GM12873 (cell line): ENCODE data around the gene TRAF3IP1.

ENCODE experiments used
- TF ChIP-seq, protein P1 (sequence below): IDR thresholded peaks from 2 replicates; pipeline ENCODE4 v1.5.1; 2012; ENCODE audit warnings: low read depth, mild to moderate bottlenecking, moderate library complexity, low read length, control low read depth; ENCODE audit not compliant: insufficient read depth; ENCODE audit errors: missing control alignments

TRAF3IP1 gene

DNA sequence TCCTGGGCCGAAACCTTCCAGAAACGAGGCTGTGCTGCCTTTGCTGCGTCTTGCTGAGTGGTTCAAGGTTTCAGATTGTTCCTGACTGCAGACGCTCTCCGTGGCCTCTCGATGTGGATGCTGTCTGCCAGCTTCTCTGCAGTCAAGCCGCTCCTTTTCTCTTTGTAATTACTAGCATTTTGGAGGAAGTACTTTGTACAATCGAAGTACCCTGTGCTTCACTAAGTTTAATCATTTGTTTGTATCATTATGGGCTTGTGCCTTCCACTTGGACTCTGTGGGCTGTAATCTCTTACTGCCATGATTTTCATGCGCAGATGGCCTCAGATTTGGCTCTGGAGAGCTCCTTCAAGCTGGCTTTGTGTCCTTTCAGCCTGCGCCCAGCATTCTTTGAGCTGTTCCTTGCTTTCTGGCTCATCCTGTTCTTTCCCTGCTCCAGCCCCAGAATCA is 49.3 kb downstream of the TRAF3IP1 start:
- TF ChIP-seq, protein P1, sequence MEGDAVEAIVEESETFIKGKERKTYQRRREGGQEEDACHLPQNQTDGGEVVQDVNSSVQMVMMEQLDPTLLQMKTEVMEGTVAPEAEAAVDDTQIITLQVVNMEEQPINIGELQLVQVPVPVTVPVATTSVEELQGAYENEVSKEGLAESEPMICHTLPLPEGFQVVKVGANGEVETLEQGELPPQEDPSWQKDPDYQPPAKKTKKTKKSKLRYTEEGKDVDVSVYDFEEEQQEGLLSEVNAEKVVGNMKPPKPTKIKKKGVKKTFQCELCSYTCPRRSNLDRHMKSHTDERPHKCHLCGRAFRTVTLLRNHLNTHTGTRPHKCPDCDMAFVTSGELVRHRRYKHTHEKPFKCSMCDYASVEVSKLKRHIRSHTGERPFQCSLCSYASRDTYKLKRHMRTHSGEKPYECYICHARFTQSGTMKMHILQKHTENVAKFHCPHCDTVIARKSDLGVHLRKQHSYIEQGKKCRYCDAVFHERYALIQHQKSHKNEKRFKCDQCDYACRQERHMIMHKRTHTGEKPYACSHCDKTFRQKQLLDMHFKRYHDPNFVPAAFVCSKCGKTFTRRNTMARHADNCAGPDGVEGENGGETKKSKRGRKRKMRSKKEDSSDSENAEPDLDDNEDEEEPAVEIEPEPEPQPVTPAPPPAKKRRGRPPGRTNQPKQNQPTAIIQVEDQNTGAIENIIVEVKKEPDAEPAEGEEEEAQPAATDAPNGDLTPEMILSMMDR: no peak

DNA sequence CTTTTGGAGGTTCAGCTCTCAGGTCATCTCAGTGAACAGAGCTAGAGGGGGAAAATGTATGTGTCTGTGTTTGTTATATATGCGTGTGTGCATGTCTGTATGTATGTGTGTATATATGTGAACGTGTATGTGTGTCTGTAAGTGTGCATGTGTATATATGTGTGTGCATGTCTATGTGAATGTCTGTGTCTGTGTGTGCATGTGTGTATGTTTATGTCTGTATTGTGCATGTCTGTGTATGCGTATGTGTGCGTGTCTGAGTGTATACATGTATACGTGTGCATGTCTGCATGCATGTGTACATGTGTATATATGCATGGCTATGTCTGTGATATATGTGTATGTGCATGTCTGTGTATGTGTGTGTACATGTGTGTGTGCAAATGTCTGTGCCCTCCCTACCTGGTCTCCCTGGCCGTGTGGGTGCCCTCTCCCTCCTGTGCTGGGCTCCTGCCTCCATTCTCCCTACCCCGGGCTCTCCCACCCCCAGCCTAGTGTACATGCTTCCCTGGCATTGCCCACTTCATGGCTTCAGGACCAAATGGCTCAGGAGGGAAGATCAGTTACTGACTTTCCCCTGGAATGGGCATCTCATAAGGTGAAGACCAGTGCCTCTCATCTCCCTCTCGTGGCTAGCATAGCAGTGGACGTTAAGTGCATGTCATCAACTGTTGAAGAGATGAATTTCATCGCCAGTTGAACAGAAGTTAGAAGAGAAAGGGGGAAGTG is 49.9 kb downstream of the TRAF3IP1 start:
- TF ChIP-seq, protein P1: no peak

DNA sequence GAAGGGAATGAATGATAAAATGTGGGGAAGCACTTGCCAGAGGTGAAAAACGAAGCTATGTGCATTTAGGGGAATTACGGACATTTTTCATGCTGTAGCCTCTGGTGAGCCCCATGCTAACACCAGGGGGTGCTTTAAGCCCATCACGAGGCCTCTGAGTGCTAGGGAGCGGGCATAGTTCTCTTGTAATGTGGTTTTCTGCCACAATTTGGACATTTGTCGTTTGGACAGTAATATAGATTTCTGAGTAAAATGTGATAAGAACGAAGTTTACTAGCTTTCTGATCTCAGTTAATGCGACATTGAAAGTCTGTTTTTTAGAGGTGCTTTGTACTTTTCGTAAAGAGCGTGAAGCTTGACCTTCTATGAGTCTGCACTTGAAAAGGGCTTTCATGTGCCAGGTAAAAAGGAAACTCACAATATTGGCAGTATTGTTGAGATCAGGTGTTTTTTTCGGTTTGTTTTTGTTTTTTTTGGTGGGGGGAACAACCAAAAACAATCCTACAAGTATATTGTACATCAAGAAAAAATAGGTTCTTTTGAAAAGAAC is 50.6 kb downstream of the TRAF3IP1 start:
- TF ChIP-seq, protein P1: peak; percentile 81

DNA sequence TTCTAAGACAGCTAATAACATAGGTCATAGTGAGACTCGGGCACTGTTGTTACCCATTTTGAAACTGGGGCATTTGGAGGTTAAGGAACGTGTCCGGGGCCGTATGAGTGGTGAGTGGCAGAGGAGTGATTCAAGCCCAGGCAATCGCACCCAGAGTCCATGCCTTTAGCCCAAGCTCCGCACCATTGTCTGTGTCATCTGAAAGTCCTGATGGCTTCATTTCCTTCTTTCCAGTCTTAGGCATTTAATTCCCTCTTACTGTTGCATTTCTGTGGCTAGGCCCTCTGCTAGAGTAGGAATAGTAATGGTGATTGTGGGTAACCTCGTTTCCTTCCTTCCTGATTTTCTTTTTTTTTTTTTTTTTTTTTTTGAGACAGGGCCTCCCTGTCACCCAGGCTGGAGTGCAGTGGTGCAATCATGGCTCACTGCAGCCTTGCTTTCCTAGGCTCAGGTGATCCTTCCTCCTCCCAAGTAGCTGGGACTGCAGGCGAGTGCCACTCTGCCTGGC is 56.6 kb downstream of the TRAF3IP1 start:
- TF ChIP-seq, protein P1: no peak

DNA sequence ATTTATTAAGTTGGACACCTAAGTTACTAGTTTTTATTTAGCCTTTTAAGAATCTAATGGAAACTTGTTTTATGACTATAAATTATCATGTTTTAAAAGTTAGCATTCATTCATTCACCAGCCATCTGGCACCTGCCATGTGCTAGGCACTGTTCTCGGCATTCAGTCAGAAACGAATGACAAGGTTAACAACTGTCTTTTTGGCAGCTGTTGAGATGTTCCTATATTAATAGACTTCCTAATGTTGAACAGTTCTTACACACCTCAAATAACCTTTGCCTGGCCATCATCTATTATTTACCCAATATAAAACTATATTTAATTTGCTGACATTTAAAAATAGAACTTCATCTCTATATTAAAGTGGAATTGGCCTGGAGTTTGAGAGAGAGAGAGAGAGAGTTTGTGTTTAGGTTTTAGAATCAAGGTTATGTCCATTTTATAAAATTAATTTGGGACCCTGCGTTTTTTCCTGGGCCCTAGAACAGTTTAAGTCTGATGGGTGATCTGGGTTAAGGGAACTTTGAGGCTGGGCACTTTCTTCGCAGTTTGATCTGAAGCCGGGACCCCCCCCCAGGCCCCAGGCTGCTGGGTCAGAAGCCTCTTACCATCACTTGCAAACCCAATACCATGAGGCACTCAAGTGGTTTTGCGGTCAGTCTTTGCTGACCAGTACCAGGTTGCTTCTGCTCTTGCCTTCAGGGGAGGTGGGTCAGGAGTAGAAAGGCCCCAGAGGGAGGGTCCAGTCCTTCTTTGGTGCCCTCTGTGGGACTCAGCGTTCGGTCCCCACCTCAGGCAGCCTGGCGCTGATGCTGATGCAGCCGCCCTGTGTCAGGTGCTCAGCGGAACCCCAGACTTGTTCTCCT is 58.1 kb downstream of the TRAF3IP1 start:
- TF ChIP-seq, protein P1: no peak

DNA sequence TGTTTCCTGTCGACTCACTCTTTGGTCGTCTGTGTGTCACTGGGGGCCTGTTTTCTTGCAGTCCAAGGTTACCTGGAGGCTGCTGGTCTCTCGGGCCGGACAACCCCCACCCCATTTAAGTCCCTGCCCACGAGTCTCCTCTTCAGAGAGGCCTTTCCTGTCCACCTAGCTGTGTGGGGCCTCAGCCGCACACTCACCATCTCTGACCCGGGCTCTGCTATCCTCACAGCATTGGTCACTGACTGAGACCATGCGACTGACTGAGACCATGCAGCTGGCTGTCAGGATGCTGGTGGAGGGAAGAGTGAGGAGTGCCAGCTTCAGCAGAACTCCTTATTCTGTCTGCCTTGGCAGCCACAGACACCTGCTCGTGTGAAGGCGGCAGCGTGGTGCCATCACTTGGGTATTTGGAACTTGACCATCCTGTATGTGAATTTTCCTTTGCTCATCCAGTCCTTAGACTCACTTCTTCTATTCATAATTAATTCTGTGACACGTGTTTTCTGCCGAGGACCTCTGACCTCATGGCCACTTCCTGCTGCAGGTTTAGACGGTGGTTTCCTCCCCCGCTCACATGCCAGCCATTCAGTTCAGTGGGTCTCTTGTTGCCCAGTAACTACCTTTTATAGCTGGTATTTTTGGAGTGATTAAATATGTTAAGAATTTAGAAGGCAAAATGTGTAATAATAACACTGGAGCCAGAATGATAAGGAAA is 58.9 kb downstream of the TRAF3IP1 start:
- TF ChIP-seq, protein P1: no peak

DNA sequence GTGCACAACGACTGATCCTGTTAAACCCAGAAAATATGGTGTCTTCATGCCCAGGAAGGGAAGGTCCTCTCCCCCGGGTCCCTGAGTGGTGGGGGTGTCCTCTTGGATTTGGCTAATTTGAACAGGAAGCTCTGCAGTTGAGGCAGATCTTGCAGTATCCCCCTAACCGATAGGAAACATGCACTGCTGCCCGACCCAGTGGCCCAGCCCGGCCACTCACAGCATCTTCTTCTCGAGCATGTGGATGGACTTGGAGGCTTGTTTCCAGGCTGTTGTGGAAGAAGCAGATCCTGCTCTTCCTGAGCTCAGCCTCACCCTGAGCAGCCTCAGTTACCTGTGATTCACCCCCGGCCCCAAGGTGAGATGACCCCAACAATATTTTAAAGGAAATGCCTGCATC is 60.0 kb downstream of the TRAF3IP1 start:
- TF ChIP-seq, protein P1: no peak
